HG03135 (cell line): ENCODE measurements around the gene PCNX3.
"Not testable (repeated sequence)": the region's sequence is repeated elsewhere in the genome, so short reads cannot be mapped to it uniquely, and the experiment has no call there.

ENCODE experiments used
- ATAC-seq: cut with Tn5 transposase; IDR thresholded peaks from one replicate; pipeline ENCODE4 v1.9.1; 2021; ENCODE audit warnings: mild to moderate bottlenecking, moderate library complexity; ENCODE audit not compliant: unreplicated experiment

The PCNX3 gene

DNA sequence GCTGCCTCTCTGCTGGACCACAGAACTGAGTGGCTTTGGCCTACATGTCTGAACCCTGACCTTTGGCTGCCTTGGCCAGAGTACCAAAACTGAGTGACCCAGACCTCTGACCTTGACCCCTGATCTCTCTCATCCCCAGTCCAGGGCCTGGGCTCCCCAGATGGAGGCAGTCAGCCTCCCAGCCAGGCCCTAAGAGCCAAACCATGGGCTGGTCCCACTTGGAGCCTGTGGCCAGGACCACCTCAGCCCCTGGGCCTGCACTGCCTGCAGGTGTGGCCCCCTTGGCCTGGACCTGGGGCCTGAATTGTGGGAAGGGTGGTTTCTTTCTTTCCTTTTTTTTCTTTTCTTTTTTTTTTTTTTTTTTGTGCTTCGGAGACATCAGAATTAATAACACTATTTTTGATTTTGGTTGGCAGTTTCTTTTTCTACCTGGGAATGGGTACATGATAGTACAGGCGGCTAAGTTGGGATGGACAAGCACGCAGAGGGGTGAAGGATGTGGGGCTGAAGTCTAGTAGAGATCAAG, 21.5 kb downstream of the PCNX3 start:
- no peak for ATAC-seq

- peak; percentile 42 for ATAC-seq
Measured at GRCh38 chr11:65637794-65638419, 22.3 kb downstream of the PCNX3 start, which contains the start of gene SIPA1. Gene SIPA1, plus strand, starts transcription at chr11:65638101. Its CDS starts 2,821 bp downstream, at chr11:65640922.

GRCh38 chr11:65639228-65639597, 23.6 kb downstream of the PCNX3 start:
- not testable (repeated sequence) for ATAC-seq

DNA sequence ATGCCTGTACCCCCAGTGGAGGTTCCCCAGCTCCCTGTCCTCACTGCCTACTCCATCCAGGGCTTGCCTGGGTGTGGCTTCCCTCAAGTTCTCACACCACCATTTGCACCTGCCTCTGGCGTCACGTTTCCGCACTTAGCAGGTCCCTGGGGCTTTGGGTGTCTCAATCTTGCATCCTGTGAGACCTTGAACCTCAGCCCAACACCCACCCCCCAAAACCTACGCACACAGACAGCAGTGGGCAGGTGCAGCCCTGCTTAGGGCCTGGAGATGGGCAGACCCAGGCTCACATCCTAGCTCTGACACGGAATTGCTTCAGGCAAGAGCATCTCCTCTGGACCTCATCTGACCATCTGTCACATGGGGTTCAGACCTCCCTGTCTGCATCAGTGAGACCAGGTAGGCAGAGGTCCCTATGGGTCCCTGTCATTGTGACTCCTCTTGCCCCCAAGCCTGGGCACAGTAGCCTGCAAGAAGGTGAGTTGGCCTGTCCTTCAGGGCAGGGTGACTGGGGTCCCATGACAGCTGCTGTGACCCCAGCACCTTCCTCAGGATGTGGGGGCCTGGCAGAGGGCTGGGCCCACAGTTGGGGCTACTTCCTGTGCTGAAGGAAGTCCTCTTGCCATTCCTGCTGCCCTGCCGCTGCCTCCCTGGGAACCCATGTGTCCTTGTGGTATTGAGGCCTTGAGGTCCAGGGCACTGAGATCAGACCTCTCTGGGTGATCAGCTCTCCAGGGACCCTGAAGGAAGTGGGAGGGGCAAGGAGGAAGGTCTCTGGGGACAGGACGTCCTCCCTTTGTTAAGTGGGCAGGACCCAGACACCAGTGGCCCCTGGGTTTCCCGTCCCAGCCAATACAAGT, 24.3 kb downstream of the PCNX3 start:
- peak; percentile 40 for ATAC-seq

DNA sequence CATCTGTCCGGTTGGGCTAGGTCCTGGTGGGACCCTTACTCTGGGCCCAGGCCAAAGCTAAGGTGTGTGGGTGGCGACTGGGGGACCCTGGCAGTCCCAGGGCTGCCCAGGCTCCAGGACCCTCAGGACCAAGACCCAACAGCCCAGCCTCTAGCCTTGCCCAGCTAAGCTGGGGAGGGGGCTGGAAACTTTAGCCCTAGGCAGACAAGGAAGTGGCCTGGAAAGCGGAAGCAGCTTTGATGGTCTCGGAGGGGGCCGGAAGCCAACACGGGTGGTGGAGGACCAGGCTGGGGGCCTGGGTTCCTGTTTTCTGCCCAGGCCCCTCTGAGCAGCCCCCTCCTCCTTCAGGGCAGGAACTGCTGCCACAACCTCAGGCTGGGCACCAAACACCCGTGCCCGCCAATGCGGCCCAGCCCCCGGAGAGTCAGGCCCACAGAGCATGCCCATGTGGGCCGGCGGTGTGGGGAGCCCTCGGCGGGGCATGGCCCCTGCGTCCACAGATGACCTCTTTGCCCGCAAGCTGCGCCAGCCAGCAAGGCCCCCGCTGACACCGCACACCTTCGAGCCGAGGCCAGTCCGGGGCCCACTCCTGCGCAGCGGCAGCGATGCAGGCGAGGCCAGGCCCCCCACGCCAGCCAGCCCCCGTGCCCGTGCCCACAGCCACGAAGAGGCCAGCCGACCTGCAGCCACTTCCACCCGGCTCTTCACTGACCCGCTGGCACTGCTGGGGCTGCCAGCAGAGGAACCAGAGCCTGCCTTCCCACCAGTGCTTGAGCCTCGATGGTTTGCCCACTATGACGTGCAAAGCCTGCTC, 25.1 kb downstream of the PCNX3 start:
- ATAC-seq = no peak

GRCh38 chr11:65641297-65642013, 25.9 kb downstream of the PCNX3 start:
- ATAC-seq = no peak

GRCh38 chr11:65642014-65642671, 26.6 kb downstream of the PCNX3 start:
- ATAC-seq = no peak

GRCh38 chr11:65643971-65644370, 28.4 kb downstream of the PCNX3 start:
- no peak for ATAC-seq

GRCh38 chr11:65644837-65645236, 29.3 kb downstream of the PCNX3 start:
- no peak for ATAC-seq

- no peak for ATAC-seq
Measured at GRCh38 chr11:65645710-65646109, 30.1 kb downstream of the PCNX3 start.

DNA sequence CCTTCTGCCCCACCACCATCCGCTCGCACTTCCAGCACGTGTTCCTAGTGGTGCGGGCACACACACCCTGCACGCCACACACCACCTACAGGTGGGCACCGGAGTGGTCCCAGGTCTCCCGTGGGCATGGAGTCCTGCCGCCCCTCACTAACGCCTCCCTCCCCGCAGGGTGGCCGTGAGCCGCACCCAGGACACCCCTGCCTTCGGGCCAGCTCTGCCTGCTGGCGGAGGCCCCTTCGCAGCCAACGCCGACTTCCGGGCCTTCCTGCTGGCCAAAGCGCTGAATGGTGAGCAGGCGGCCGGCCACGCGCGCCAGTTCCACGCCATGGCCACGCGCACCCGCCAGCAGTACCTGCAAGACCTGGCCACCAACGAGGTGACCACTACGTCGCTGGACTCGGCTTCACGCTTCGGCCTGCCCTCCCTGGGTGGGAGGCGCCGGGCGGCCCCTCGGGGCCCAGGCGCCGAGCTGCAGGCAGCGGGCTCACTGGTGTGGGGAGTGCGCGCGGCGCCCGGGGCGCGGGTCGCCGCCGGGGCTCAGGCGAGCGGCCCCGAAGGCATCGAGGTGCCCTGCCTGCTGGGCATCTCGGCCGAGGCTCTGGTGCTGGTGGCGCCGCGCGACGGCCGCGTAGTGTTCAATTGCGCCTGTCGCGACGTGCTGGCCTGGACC, 30.8 kb downstream of the PCNX3 start:
- ATAC-seq = no peak

- no peak for ATAC-seq
Measured at GRCh38 chr11:65646958-65647701, 31.6 kb downstream of the PCNX3 start.

GRCh38 chr11:65648997-65649493, 33.5 kb downstream of the PCNX3 start:
- no peak for ATAC-seq

DNA sequence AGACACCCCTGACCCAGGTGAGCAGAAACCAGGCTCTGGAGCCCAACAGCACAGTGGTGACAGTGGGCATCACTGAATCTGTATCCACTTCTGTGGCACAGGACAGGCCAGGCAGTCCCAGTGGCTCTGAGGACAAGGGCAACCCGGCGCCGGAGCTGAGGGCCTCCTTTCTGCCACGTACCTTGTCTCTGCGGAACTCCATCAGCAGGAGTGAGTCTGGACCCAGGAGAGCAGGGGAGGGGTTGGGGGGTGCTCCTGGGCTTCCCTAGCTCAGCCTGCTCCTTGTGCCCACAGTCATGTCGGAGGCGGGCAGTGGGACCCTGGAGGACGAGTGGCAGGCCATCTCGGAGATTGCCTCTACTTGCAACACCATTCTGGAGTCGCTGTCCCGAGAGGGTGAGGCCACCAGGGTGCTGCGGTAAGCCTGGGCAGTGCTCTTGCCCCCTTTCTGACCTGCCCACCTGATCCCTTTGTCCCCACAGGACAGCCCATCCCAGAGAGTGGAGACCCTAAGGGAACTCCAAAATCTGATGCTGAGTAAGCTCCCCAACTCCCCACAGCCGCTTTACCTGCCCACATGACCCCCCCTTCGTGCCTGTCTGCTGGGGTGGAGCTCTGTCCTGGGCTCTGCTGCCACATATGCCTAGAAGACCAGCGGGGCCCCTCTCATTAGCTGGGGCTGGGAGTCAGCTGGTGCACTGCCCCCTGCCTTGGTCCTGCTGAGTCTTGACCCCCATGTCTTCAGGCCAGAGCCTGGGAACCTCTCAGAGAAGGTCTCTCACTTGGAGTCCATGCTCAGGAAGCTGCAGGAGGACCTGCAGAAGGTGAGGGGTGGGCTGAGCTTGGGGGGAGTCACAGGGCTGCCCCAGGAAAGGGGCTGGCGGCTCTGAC, 34.3 kb downstream of the PCNX3 start:
- ATAC-seq = no peak

GRCh38 chr11:65650547-65651338, 35.2 kb downstream of the PCNX3 start:
- no peak for ATAC-seq

GRCh38 chr11:65651339-65651588, 35.7 kb downstream of the PCNX3 start:
- no peak for ATAC-seq
